HCT116 (cell line): ENCODE measurements around the gene LRP4. TPM values are rescaled to one million over a fixed set of nuclear protein-coding genes. Genes with fewer than 3 reads are reported as not detected.

Source experiments
- ATAC-seq: fragments of 200-7000 bp; cut with Tn5 transposase; 2 replicates; pipeline ENCODE4 v1.9.1; 2020; ENCODE audit warnings: mild to moderate bottlenecking, moderate library complexity
- BruUV-seq: library from RNA; stranded (reverse); fragments of 400-500 nt; replicated peaks from 2 replicates; lab custom pipeline; 2021; lab: Mats Ljungman, UMichigan
- CTCF ChIA-PET: fragments of 300-600 bp; sonication (Branson Sonifier 250); formaldehyde crosslinking; loops from one replicate; lab custom pipeline; 2021; ENCODE audit warnings: antibody characterized with exemption; lab: Charles Lee
- POLR2A ChIA-PET: fragments of 300-600, 350-600 bp; sonication (Branson Sonifier 250); formaldehyde crosslinking; loops from one replicate; lab custom pipeline; 2021; ENCODE audit warnings: antibody characterized with exemption; lab: Charles Lee
- RAD21 ChIA-PET, 2 experiments: fragments of 300-600 bp; sonication (Branson Sonifier 250); formaldehyde crosslinking; loops; one replicate each; lab custom pipeline; 2023; ENCODE audit warnings: low total read pairs in 2 of 2; ENCODE audit not compliant: uncharacterized antibody in 2 of 2, unreplicated experiment in 2 of 2, low non-redundant PET in 1 of 2; lab: Charles Lee
- DNase-seq: peaks from one replicate; pipeline ENCODE4 v3.0.0-alpha.2; 2010; ENCODE audit warnings: low read depth, low spot score
- H2AFZ ChIP-seq: fragments of 200-600 bp; shearing (Covaris generic), sonication (generic); 2 replicates; pipeline ENCODE4 v1.6.1; 2017; ENCODE audit warnings: low read depth, mixed run types, mixed read lengths, antibody characterized with exemption, low read length; ENCODE audit not compliant: poor library complexity, severe bottlenecking
- H3K27ac ChIP-seq: 2 replicates; pipeline ENCODE4 v1.5.1; 2012; ENCODE audit warnings: low read depth, low read length
- H3K27me3 ChIP-seq: fragments of 200-600 bp; sonication (generic); 2 replicates; pipeline ENCODE4 v1.6.1; 2016; ENCODE audit warnings: mixed run types, low read length, mixed read lengths; ENCODE audit not compliant: insufficient read depth
- H3K36me3 ChIP-seq, 2 experiments: fragments of 200-500 bp in 1 of 2; fragments of 200-600 bp in 1 of 2; sonication (Bioruptor generic) in 1 of 2; sonication (generic) in 1 of 2; 2 replicates each; pipeline versions ENCODE4 v1.5.1 to v1.6.1; 2014 to 2016; ENCODE audit warnings: low read length in 2 of 2, inconsistent platforms in 1 of 2, mixed read lengths in 1 of 2, mixed run types in 1 of 2; ENCODE audit not compliant: insufficient read depth in 2 of 2, control insufficient read depth in 1 of 2
- H3K4me1 ChIP-seq, 2 experiments: fragments of 200-600 bp in 1 of 2; sonication (generic) in 1 of 2; 2 replicates each; pipeline versions ENCODE4 v1.5.1 to v1.6.1; 2012 to 2017; ENCODE audit warnings: low read length in 2 of 2, inconsistent platforms in 1 of 2, mild to moderate bottlenecking in 1 of 2, mixed read lengths in 1 of 2, mixed run types in 1 of 2, moderate library complexity in 1 of 2; ENCODE audit not compliant: insufficient read depth in 2 of 2, control insufficient read depth in 1 of 2
- H3K4me2 ChIP-seq: fragments of 200-600 bp; sonication (generic); 2 replicates; pipeline ENCODE4 v1.6.1; 2017; ENCODE audit warnings: mixed run types, low read length, mixed read lengths
- H3K4me3 ChIP-seq, 2 experiments: fragments of 200-600 bp in 1 of 2; sonication (generic) in 1 of 2; replicated peaks in 1 of 2; 2 replicates each; pipeline ENCODE4 v1.5.1; 2011 to 2016; ENCODE audit warnings: low read length in 2 of 2, control low read depth in 1 of 2, low read depth in 1 of 2, mild to moderate bottlenecking in 1 of 2, mixed read lengths in 1 of 2, mixed run types in 1 of 2
- H3K79me2 ChIP-seq: fragments of 200-600 bp; sonication (generic); 2 replicates; pipeline ENCODE4 v1.6.1; 2017; ENCODE audit warnings: mild to moderate bottlenecking, mixed run types, low read length, moderate library complexity, mixed read lengths; ENCODE audit not compliant: insufficient read depth
- H3K9ac ChIP-seq: fragments of 200-600 bp; sonication (generic); 2 replicates; pipeline ENCODE4 v1.6.1; 2016; ENCODE audit warnings: low read length, mixed read lengths
- H3K9me2 ChIP-seq: fragments of 200-600 bp; sonication (generic), shearing (Covaris generic); 2 replicates; pipeline ENCODE4 v1.6.1; 2017; ENCODE audit warnings: mixed run types, mild to moderate bottlenecking, moderate library complexity; ENCODE audit not compliant: insufficient read depth
- H3K9me3 ChIP-seq, 2 experiments: fragments of 200-500 bp in 1 of 2; fragments of 200-600 bp in 1 of 2; sonication (Bioruptor generic) in 1 of 2; sonication (generic) in 1 of 2; 2 replicates each; pipeline ENCODE4 v1.6.1; 2014 to 2017; ENCODE audit warnings: low read length in 2 of 2, mixed read lengths in 2 of 2, inconsistent platforms in 1 of 2, low read depth in 1 of 2, mild to moderate bottlenecking in 1 of 2, mixed run types in 1 of 2, moderate library complexity in 1 of 2; ENCODE audit not compliant: control insufficient read depth in 1 of 2, insufficient read depth in 1 of 2
- H4K20me1 ChIP-seq: fragments of 200-600 bp; sonication (generic), shearing (Covaris generic); 2 replicates; pipeline ENCODE4 v1.6.1; 2017; ENCODE audit warnings: mixed run types, mild to moderate bottlenecking, moderate library complexity; ENCODE audit not compliant: insufficient read depth
- ATF3 ChIP-seq: IDR thresholded peaks from 2 replicates; pipeline ENCODE4 v1.6.1; 2012
- CBX3 ChIP-seq: IDR thresholded peaks from 2 replicates; pipeline ENCODE4 v1.6.1; 2012; ENCODE audit warnings: low read depth
- EZH2phosphoT487 ChIP-seq: fragments of 200-600 bp; IDR thresholded peaks from 2 replicates; pipeline ENCODE4 v1.6.1; 2018; ENCODE audit warnings: antibody characterized with exemption, borderline replicate concordance
- JUND ChIP-seq: IDR thresholded peaks from 2 replicates; pipeline ENCODE4 v1.6.1; 2012
- MAX ChIP-seq: IDR thresholded peaks from 2 replicates; pipeline ENCODE4 v1.6.1; 2012
- POLR2A ChIP-seq: IDR thresholded peaks from 2 replicates; pipeline ENCODE4 v1.7.0; 2011; ENCODE audit warnings: borderline replicate concordance; ENCODE audit not compliant: insufficient read depth, insufficient read length; ENCODE audit errors: extremely low read depth
- SIN3A ChIP-seq: IDR thresholded peaks from 2 replicates; pipeline ENCODE4 v1.6.1; 2012; ENCODE audit warnings: low read depth
- YY1 ChIP-seq: IDR thresholded peaks from 2 replicates; pipeline ENCODE4 v1.6.1; 2011; ENCODE audit warnings: low read length, low read depth, moderate library complexity, mild to moderate bottlenecking; ENCODE audit not compliant: insufficient replicate concordance; ENCODE audit errors: extremely low read depth
- ZFX ChIP-seq: fragments of 450-650 bp; IDR thresholded peaks from 2 replicates; pipeline ENCODE4 v1.6.1; 2017
- intact Hi-C: fragments of 100-400 bp; cut with micrococcal nuclease; formaldehyde crosslinking; loops from 2 replicates; pipeline ENCODE4 v1.10.0; 2022
- total RNA-seq: library from RNA; stranded (reverse); gene quantifications from one replicate; pipeline ENCODE4 v1.2.1, GENCODE V29; 2021; ENCODE audit not compliant: unreplicated experiment

Gene LRP4
- total RNA-seq, 1 experiment from 2014 or later = 7.4 TPM

GRCh38 chr11:46894961-46895360 lies 23.4 kb downstream of the LRP4 start:
- no peak overlapping the region for H3K27ac ChIP-seq
- H4K20me1 ChIP-seq = no peaks in the 10 kb centered on the region
- H3K4me2 ChIP-seq = no peak overlapping the region
- no peaks in the 10 kb centered on the region for H3K9me2 ChIP-seq
- H3K27me3 ChIP-seq = no peaks in the 10 kb centered on the region
- ChIA-PET RAD21 (no interaction called here), CTCF (interaction anchor here (1.5 kb wide), 1 partner anchor 258 kb away, joined by 4 read pairs; no protein-coding TSS in a partner anchor), POLR2A (no interaction called here)
- ATAC-seq (no peak), DNase-seq (no peak)
- no peak overlapping the region for H3K4me3 ChIP-seq
- 0 out of 4 replicates have a peak, but pooled peaks cover 0 to 5% of the 10 kb centered on the region in 2 experiments for H3K36me3 ChIP-seq
- peaks cover 0 to 2% of the 10 kb centered on the region in 2 experiments; a peak in 2 of 4 replicates for H3K4me1 ChIP-seq
- H3K9me3 ChIP-seq = no peaks in the 10 kb centered on the region
- intact Hi-C loops = no loop called here
- BruUV-seq = no TSS peak
- no peak for TF ChIP-seq EZH2phosphoT487
- no peak for TF ChIP-seq SIN3A
- H3K79me2 ChIP-seq = no peaks in the 10 kb centered on the region
- no peak overlapping the region for H3K9ac ChIP-seq
- no peak overlapping the region for H2AFZ ChIP-seq

GRCh38 chr11:46894506-46894905 lies 23.8 kb downstream of the LRP4 start:
- peaks cover 0 to 2% of the 10 kb centered on the region in 2 experiments; a peak in 2 of 4 replicates for H3K4me1 ChIP-seq
- 0 out of 4 replicates have a peak, but pooled peaks cover 0 to 5% of the 10 kb centered on the region in 2 experiments for H3K36me3 ChIP-seq
- no peaks in the 10 kb centered on the region for H3K27me3 ChIP-seq
- H3K9me3 ChIP-seq = no peaks in the 10 kb centered on the region
- no peaks in the 10 kb centered on the region for H3K9me2 ChIP-seq
- no peak overlapping the region for H2AFZ ChIP-seq
- DNase-seq (no peak), ATAC-seq (no peak)
- no peak overlapping the region for H3K27ac ChIP-seq
- ChIA-PET POLR2A (no interaction called here), CTCF (interaction anchor here (1.5 kb wide), 1 partner anchor 258 kb away, joined by 4 read pairs; no protein-coding TSS in a partner anchor), RAD21 (no interaction called here)
- no peak overlapping the region for H3K9ac ChIP-seq
- intact Hi-C loops = no loop called here
- TF ChIP-seq ATF3 (no peak), MAX (no peak), JUND (no peak), YY1 (no peak), CBX3 (no peak), POLR2A (no peak), ZFX (no peak)
- no peak overlapping the region for H3K4me3 ChIP-seq
- BruUV-seq = no TSS peak
- no peak overlapping the region for H3K4me2 ChIP-seq
- H3K79me2 ChIP-seq = no peaks in the 10 kb centered on the region
- H4K20me1 ChIP-seq = no peaks in the 10 kb centered on the region
